ENCODE measurements around the gene GUF1. TPM values are rescaled to one million over a fixed set of nuclear protein-coding genes. Genes with fewer than 3 reads are reported as not detected.

The GUF1 gene
- total and polyA plus RNA-seq, 10 of the 15 experiments (the other 5 are each of a cell fraction or from before 2014, with no cell fraction given) = 5.8 to 37.1 (median 24.8) TPM

GRCh38 chr4:44661940-44662622 is 16.1 kb upstream of the GUF1 start (continued):
- no peak for TF ChIP-seq CTCF (IDR thresholded peaks at IDR 0.05 in 2 of 3, conservative IDR thresholded peaks at IDR 0.05 in 1 of 3; ENCODE audit: control insufficient read depth in 2 of 3, extremely low read depth in 1 of 3, insufficient read depth in 1 of 3, low read depth in 3 of 3, low read length in 3 of 3)
- no peak for TF ChIP-seq SP1 (IDR thresholded peaks at IDR 0.05; ENCODE audit: low read depth, low read length)
- TF ChIP-seq JUNB (IDR thresholded peaks at IDR 0.05) = no peak
- no peak for TF ChIP-seq BHLHE40 (IDR thresholded peaks at IDR 0.05; ENCODE audit: borderline replicate concordance in 1 of 2, low read depth in 2 of 2, low read length in 1 of 2)

- Histone ChIP-seq H3K4me3 (no peak overlapping the region), H4K20me1 (ENCODE audit: control insufficient read depth, insufficient read depth) (no peaks in the 10 kb centered on the region), H3K27ac (ENCODE audit: control insufficient read depth, insufficient read depth) (no peak overlapping the region), H3K4me1 (ENCODE audit: control insufficient read depth, insufficient read depth, low read length) (no peaks in the 10 kb centered on the region), H3K4me2 (ENCODE audit: control insufficient read depth, insufficient read depth) (no peak overlapping the region), H2AFZ (ENCODE audit: control insufficient read depth, low read depth, low read length) (no peak overlapping the region), H3K9me3 (replicated peaks; ENCODE audit: control insufficient read depth, insufficient read depth, low read length) (no peaks in the 10 kb centered on the region), H3K27me3 (replicated peaks in 1 of 2; ENCODE audit: control insufficient read depth in 2 of 2, insufficient read depth in 2 of 2, low read length in 1 of 2) (no peaks in the 10 kb centered on the region), H3K36me3 (ENCODE audit: control insufficient read depth in 2 of 2, insufficient read depth in 2 of 2, low read length in 1 of 2) (no peaks in the 10 kb centered on the region), H3K9ac (ENCODE audit: control insufficient read depth, insufficient read depth, low read length) (no peak overlapping the region), H3K79me2 (ENCODE audit: control insufficient read depth, insufficient read depth, low read length) (no peaks in the 10 kb centered on the region)
- ChIA-PET POLR2A (no interaction called here), RAD21 (ENCODE audit: unreplicated experiment) (no interaction called here), SMC1A (ENCODE audit: uncharacterized antibody, unreplicated experiment) (interaction anchor here (1.5 kb wide), 1 partner anchor 16 kb away, joined by 5 read pairs; the partner anchor contains the start of gene GUF1), CTCF (interaction anchor here (0.9 to 1.0 kb wide), 2 partner anchors 33 to 36 kb away, joined by 3 to 4 read pairs; no protein-coding TSS in a partner anchor)
- DNase-seq (ENCODE audit: low read depth, low spot score) = no peak
- TF ChIP-seq EGR1 (IDR thresholded peaks at IDR 0.05; ENCODE audit: borderline replicate concordance in 1 of 2, low read depth in 2 of 2, low read length in 2 of 2) = no peak
- peak; percentile 38; the same call in 1 of the 2 replicates for TF ChIP-seq SPI1 (IDR thresholded peaks at IDR 0.05; ENCODE audit: borderline replicate concordance, insufficient read depth, low read depth, low read length)
- BruUV-seq (replicated peaks) = no TSS peak
- WGBS (ENCODE audit: insufficient coverage, insufficient replicate concordance, low lambda C conversion rate, missing lambda C conversion rate) = 35% methylated on average over 2 of the region's 2 CpGs
- intact Hi-C loops (cut with micrococcal nuclease; ENCODE audit: unreplicated experiment) = no loop called here
- no peak for FAIRE-seq
- peak; percentile 77 for ATAC-seq
- in situ Hi-C loops (cut with MboI) = no loop called here
Measured at GRCh38 chr4:44662623-44663005, 15.6 kb upstream of the GUF1 start.
